Body of pancreas (tissue), 4 donors: ENCODE measurements around the gene PRRX1.

Experiments used
- POLR2A ChIP-seq, 3 donors: fragments of 450-650 bp; IDR thresholded peaks; one replicate each; pipeline ENCODE4 v1.6.1; 2016; ENCODE audit warnings: antibody characterized with exemption in 3 of 3, mild to moderate bottlenecking in 2 of 3
- TF ChIP-seq, protein P1 (sequence below), 7 experiments: fragments of 450-650 bp in 4 of 7; fragments of 200-600 bp in 3 of 7; sonication (generic) in 3 of 7; IDR thresholded peaks; one replicate each; pipeline ENCODE4 v1.5.1; 2016 to 2019; ENCODE audit warnings: antibody characterized with exemption in 7 of 7

DNA sequence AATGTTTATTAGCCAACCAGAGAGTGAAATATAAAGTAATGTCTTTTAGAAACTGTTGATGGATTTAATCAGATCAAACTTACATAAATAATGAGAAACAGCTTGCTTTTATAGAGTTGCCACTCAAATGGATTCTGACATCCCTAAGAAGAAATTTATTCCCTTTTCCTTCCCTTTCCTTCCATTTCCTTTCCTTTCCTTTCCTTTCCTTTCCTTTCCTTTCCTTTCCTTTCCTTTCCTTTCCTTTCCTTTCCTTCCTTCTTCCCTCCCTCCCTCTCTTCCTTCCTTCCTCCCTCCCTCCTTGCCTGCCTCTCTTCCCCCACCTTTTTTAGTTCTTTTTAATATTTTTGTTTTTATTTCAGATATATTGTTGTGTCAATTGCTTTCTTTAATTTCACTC, 27.3 kb downstream of the PRRX1 start:
- TF ChIP-seq POLR2A (IDR thresholded peaks at IDR 0.05), result no peak
- TF ChIP-seq, protein P1, sequence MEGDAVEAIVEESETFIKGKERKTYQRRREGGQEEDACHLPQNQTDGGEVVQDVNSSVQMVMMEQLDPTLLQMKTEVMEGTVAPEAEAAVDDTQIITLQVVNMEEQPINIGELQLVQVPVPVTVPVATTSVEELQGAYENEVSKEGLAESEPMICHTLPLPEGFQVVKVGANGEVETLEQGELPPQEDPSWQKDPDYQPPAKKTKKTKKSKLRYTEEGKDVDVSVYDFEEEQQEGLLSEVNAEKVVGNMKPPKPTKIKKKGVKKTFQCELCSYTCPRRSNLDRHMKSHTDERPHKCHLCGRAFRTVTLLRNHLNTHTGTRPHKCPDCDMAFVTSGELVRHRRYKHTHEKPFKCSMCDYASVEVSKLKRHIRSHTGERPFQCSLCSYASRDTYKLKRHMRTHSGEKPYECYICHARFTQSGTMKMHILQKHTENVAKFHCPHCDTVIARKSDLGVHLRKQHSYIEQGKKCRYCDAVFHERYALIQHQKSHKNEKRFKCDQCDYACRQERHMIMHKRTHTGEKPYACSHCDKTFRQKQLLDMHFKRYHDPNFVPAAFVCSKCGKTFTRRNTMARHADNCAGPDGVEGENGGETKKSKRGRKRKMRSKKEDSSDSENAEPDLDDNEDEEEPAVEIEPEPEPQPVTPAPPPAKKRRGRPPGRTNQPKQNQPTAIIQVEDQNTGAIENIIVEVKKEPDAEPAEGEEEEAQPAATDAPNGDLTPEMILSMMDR (IDR thresholded peaks at IDR 0.05), result no peak
